Activated CD4-positive, alpha-beta T cell treated with anti-CD3 and anti-CD28 coated beads, Interleukin-2, amount 50 U/mL, for 48 hours (primary cell): ENCODE measurements around the gene NYAP2.

Experiments used
- DNase-seq, 2 experiments: peaks; one replicate each; pipeline ENCODE4 v3.0.0-alpha.2; 2020

Gene NYAP2

GRCh38 chr2:225569995-225570394 is 170.5 kb downstream of the NYAP2 start:
- no peak for DNase-seq

GRCh38 chr2:225573603-225574002 is 174.1 kb downstream of the NYAP2 start:
- no peak for DNase-seq

GRCh38 chr2:225574582-225575138 is 175.2 kb downstream of the NYAP2 start:
- DNase-seq: no peak

- DNase-seq: no peak
Measured at GRCh38 chr2:225581135-225581534, 181.6 kb downstream of the NYAP2 start.

GRCh38 chr2:225581906-225582305 is 182.4 kb downstream of the NYAP2 start:
- DNase-seq: no peak

GRCh38 chr2:225582355-225583116 is 183.0 kb downstream of the NYAP2 start:
- no peak for DNase-seq

GRCh38 chr2:225584796-225585195 is 185.3 kb downstream of the NYAP2 start:
- no peak for DNase-seq

GRCh38 chr2:225590932-225591331 is 191.4 kb downstream of the NYAP2 start:
- no peak for DNase-seq

GRCh38 chr2:225597911-225598310 is 198.4 kb downstream of the NYAP2 start:
- no peak for DNase-seq

GRCh38 chr2:225598426-225598825 is 198.9 kb downstream of the NYAP2 start:
- no peak for DNase-seq

- DNase-seq: no peak
Measured at GRCh38 chr2:225598897-225599296, 199.4 kb downstream of the NYAP2 start.

GRCh38 chr2:225599856-225600255 is 200.3 kb downstream of the NYAP2 start:
- DNase-seq: no peak

GRCh38 chr2:225600444-225600843 is 200.9 kb downstream of the NYAP2 start:
- DNase-seq: no peak

GRCh38 chr2:225600865-225601264 is 201.4 kb downstream of the NYAP2 start:
- DNase-seq: no peak

GRCh38 chr2:225602205-225602604 is 202.7 kb downstream of the NYAP2 start:
- no peak for DNase-seq

GRCh38 chr2:225608136-225608535 is 208.6 kb downstream of the NYAP2 start:
- no peak for DNase-seq

GRCh38 chr2:225612636-225613035 is 213.1 kb downstream of the NYAP2 start:
- DNase-seq: no peak

GRCh38 chr2:225614915-225615314 is 215.4 kb downstream of the NYAP2 start:
- DNase-seq: no peak

GRCh38 chr2:225615514-225615913 is 216.0 kb downstream of the NYAP2 start:
- DNase-seq: no peak

- DNase-seq: no peak
Measured at GRCh38 chr2:225616372-225616771, 216.9 kb downstream of the NYAP2 start.

- no peak for DNase-seq
Measured at GRCh38 chr2:225616848-225617247, 217.3 kb downstream of the NYAP2 start.

GRCh38 chr2:225620227-225620626 is 220.7 kb downstream of the NYAP2 start:
- no peak for DNase-seq

- DNase-seq: no peak
Measured at GRCh38 chr2:225630824-225631533, 231.5 kb downstream of the NYAP2 start.

- DNase-seq: no peak
Measured at GRCh38 chr2:225632351-225632750, 232.8 kb downstream of the NYAP2 start.
